HS-5 (cell line): ENCODE results near the gene PCSK9.

ENCODE experiments used
- DNase-seq: peaks from one replicate; pipeline ENCODE4 v3.0.0-alpha.2; 2012; ENCODE audit warnings: low read depth

PCSK9 gene

GRCh38 chr1:55039342-55040082, at the start of gene PCSK9:
Gene PCSK9 (plus strand): TSS chr1:55039548. CDS start chr1:55039838, 290 bp downstream.
- no peak for DNase-seq

DNA sequence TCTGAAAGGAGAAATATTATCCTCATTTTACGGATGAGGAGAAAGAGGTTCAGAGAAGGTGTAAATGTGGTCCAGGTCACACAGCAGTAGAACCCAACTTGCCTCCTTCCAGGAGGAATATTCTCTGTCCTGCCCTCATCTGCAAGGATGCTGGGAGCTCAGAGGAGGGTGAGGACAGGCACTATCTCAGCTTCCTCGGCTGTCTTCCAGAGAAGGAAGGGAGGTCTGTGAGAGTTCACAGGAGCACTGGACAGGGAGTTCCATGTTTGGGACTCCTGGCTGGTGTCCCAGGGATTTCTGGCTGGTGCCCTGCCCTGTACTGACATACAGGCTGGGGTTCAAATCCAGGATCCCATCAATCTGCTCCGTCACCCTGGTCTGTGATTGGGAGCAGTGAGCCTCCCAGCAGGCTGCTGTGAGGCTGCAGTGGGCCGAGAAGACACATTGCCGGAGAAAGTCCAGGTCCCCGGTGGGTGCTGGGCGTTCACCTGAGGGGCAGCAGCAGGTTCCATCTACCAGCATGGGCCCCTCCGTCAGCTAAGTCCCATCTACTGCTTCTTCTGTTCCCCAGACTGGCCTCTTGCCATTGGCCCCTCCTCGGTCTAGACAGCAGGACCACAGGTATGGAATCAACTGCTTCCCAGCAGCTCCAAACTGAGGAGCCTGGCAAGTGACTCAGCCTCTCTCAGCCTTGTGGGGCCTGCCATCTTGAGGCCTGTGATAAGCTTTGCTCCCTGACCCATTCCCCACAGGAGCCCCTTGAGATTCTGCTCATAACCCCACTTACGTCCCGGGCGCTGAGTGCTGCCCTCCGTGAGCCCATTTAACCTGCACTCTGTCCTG, 49.2 kb upstream of the PCSK9 start:
- DNase-seq, result no peak

- no peak for DNase-seq
These were observed 48.4 kb upstream of the PCSK9 start for GRCh38 chr1:54990916-54991315.

- no peak for DNase-seq
These were observed 47.4 kb upstream of the PCSK9 start for GRCh38 chr1:54991939-54992338.

- DNase-seq, result no peak
These were observed 46.2 kb upstream of the PCSK9 start for GRCh38 chr1:54993140-54993539.

- DNase-seq, result no peak
These were observed 44.9 kb upstream of the PCSK9 start for GRCh38 chr1:54994355-54994990.

DNA sequence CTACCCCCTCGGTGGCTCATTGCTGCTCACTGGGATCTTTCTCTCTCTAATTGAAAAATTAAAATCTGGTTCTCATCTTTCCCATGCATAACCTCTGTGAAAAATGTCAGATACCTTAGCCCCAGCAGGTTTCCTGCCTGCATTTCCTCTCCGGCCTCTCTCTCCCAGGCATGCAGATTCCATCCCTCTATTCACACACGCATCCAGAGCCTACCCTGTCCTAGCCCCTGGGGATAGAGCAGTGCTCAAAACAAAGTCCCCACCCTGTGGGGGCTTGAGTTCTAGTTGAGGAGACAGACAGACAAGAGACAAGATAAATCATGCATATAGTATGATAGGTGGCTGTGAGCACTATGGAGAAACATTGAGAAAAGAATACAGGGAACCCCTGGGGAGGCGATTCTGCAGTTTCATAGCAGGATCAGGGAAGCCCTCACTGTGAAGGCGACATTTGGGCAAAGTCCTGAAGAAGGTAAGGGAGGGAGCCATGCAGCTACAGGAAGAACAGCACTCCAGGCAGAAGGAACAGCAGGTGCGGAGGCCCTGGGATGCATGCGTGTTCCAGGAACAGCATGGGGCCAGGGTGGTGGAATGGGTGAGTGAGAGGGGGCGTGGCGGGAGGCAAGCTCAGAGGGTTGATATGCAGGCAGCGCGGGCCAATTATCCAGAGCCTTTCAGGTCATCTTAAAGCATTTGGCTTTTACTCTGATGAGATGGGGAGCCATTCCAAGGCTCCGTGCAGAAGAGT, 44.2 kb upstream of the PCSK9 start:
- no peak for DNase-seq

DNA sequence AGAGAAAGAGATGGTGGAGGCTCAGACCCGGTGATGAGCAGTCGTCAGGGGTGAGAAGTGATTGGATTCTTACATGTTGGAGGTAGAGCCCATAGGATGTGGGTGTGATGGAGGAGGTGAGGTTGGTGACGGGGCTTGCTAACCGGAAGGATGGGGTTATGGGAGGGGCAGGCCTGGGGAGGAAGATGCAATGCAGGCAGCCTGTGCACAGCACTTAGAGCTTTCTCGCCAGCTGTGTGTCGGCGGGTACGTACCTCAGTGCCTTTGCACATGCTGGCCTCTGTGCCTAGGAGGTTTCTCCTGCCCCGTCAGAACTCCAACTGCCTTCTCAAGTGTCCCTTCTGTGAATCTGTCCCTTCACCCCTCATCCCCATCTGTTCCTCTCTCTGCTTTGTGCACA, 43.5 kb upstream of the PCSK9 start:
- DNase-seq, result no peak

- no peak for DNase-seq
These were observed 42.9 kb upstream of the PCSK9 start for GRCh38 chr1:54996359-54996868.

- DNase-seq, result no peak
These were observed 42.3 kb upstream of the PCSK9 start for GRCh38 chr1:54996869-54997710.

GRCh38 chr1:54997711-54997986, 41.7 kb upstream of the PCSK9 start:
- DNase-seq, result no peak

- no peak for DNase-seq
These were observed 41.2 kb upstream of the PCSK9 start for GRCh38 chr1:54998100-54998499.

DNA sequence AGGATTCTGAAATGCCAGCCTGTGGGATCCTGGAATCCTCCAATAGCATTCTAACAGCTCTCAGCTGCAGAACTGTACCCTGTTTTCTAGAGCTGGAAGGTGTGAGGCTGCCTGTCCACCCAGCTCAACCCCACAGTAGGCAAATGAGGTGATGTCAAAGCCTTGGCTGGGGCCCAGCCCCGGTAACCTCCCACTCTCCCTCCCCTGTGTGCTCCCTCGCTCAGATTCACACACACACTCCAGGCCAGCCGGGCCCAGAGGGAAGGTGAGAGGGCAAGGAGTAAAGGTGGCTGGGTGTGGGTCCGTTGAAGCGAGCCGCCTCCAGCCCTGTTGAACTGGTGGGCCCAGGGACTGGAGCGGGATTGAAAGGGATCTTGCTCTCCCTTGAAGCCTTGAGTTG, 40.7 kb upstream of the PCSK9 start, which contains the start of gene BSND:
TSS of gene BSND (plus strand) at position 257 of the 400 bp plus-strand sequence. CDS start 254 bp downstream, outside the sequence.
- no peak for DNase-seq

GRCh38 chr1:55000110-55001085, 39.0 kb upstream of the PCSK9 start:
- no peak for DNase-seq

DNA sequence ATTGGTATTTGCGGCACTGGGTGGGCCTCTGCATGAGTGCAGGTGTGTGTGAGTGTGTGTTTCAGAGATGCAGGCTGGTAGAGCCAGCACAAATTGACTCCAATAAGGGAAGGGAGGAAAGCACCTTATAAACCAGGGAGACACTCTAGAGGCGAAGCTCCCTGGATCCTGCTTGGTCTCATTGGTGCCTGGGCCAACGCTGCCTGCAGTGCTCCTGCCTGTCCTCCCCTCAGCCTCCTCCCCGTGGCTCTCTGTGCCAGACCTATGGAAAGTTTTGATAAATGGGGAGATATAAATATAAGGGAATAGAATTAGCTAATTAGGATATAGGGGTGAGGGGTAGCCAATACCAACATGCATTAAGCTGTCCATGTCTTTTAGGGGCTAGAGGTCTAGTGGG, 38.0 kb upstream of the PCSK9 start:
- DNase-seq, result no peak

DNA sequence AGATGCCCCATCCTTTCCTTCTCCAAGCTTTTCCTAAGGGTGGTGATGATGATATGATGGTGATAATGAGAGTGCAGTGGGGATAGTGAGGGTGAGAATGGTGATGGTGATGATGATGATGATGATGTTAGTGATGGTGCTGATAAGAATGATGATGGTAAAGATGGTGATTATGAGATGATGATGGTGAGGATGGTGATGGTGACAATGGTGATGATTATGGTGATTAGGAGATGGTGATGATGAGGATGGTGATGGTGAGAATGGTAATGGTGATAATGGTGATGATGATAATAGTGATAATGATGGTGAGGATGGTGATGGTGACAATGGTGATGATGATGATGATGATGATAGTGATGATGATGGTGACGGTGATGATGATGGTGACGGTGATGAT, 36.7 kb upstream of the PCSK9 start:
- DNase-seq, result no peak

DNA sequence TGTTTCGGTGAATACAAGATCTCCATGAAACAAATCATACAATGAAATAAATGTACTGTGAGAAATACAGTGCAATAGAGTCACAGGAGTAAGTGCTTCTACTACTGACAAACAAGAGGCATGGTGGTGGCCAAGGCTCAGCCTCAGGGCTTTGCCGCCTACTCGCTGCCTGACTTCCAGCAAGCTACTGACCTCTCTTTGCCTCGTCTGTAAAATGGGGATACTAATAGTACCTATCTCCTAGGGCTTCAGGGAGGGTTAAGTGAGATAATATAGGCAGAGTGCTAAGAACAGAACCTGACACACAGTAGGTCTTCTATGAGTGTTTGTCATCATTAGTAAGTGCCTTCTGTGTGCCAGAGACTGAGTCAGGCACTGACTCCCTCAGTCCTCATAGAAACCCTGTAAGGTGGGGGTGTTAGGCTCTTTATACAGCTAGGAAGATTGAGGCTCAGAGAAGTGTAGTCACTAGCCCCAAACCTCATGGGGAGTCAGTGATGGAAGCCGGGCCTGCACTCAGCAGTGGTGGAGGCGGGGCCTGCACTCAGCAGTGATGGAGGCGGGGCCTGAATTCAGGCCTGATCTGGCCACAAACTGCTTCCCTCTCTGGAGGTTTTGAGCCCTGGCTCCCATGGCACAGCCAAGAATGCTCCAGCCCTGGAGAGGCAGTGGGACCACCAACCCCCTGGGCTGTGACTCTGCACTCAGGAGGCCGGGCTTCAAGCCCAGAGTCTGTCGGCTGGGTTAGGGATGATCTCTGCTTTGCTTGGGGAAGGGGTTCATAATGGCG, 33.8 kb upstream of the PCSK9 start:
- DNase-seq, result no peak

- DNase-seq, result no peak
These were observed 32.4 kb upstream of the PCSK9 start for GRCh38 chr1:55006931-55007330.

- DNase-seq, result peak; percentile 67
These were observed 31.7 kb upstream of the PCSK9 start for GRCh38 chr1:55007625-55008024.
